ENCODE measurements around the gene UBE2J2.

- TF ChIP-seq, protein P1, sequence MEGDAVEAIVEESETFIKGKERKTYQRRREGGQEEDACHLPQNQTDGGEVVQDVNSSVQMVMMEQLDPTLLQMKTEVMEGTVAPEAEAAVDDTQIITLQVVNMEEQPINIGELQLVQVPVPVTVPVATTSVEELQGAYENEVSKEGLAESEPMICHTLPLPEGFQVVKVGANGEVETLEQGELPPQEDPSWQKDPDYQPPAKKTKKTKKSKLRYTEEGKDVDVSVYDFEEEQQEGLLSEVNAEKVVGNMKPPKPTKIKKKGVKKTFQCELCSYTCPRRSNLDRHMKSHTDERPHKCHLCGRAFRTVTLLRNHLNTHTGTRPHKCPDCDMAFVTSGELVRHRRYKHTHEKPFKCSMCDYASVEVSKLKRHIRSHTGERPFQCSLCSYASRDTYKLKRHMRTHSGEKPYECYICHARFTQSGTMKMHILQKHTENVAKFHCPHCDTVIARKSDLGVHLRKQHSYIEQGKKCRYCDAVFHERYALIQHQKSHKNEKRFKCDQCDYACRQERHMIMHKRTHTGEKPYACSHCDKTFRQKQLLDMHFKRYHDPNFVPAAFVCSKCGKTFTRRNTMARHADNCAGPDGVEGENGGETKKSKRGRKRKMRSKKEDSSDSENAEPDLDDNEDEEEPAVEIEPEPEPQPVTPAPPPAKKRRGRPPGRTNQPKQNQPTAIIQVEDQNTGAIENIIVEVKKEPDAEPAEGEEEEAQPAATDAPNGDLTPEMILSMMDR (IDR thresholded peaks at IDR 0.05): no peak
- no peak for TF ChIP-seq POLR2A (IDR thresholded peaks at IDR 0.05)
Observed at GRCh38 chr1:1308756-1309250, 35.1 kb upstream of the UBE2J2 start.

Data from stomach (tissue), 4 donors.